Measurements from ENCODE around the gene FOXR1. TPM values are rescaled to one million over a fixed set of nuclear protein-coding genes. Genes with fewer than 3 reads are reported as not detected.
"Not testable (repeated sequence)": the region's sequence is repeated elsewhere in the genome, so short reads cannot be mapped to it uniquely, and the experiment has no call there.

Gene FOXR1
- polyA plus RNA-seq, 12 donors: 0.48 TPM; not detected in 11

DNA sequence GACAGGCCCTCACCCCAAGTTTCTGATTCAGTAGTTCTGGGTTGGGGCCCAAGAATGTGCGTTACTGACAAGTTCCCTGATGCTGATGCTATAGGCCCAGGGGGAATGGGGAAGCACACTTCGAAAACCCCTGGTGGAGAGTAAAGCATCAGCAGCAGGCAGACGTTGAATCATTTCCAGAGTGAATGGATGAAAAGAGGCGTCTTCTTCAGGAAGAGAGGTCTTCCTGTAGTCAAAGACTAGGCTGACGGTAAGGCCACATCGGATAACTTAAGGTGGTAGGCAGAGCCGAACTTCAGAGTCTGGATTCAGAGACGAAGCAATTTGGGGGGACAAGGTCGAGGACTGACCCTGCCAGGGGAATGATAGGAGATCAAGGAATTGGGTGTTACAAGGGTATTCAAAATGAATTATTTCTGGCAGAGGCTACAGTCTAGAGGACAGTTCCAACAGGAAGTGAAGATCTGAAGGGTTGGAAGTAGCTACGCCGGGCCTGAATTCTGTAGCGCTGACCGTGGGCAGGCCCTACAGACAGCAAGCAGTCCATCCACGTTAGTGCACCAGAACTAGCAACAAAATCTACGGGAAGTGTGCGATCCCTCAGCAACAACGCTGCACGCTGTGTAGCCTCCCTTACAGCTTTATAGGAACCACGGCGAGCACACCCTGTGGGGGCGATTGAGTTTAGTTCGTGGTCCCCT is 25.5 kb downstream of the FOXR1 start:
- peak; percentile 25 for DNase-seq

DNA sequence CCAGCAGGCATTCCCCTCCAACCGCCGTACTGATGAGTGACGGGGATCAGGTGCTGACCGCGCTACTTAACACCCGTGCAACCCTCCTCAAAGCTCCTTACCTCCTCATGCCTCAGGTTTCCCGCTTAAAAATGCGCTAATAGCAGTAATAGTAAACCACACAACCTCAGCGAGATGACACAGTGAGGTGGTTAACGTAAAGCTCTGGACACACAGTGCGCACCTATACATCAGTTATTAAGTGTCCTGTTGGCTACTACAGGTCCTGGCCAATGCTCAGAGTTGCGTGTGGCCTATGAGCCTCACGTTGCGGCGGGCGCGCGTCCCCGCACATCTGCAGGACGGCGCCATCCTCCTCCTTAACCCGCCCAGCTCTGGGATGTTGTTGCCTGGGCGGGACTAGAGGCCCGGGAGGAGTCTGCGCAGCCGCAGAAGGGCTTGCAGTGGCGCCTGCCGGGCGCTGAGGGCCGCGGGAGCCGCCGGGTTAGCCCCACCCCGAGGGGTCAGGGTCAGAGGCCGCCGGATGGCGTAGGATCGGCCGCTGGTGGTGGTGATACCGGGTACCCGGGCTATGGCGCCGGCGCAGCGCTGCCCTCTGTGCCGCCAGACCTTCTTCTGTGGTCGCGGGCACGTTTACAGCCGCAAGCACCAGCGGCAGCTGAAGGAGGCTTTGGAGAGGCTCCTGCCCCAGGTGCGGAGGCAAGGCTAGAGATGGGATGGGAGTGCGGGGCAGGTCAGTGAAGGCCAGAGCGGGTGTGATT is 26.2 kb downstream of the FOXR1 start, which contains the start of gene CENATAC:
CENATAC (plus strand) TSS at position 512 of the 761 bp plus-strand sequence; CDS start at position 572, 60 bp downstream.
- peak; percentile 91 for DNase-seq

DNA sequence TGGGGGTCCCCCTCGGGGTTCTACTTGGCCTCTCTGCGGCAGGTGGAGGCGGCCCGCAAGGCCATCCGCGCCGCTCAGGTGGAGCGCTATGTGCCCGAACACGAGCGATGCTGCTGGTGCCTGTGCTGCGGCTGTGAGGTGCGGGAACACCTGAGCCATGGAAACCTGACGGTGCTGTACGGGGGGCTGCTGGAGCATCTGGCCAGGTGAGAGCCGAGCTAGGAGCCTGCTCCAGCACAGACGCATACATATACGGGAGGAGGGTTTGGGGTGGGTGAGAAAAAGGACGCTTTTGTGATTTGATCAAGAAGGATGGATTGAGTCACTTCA is 26.8 kb downstream of the FOXR1 start:
- no peak for DNase-seq

DNA sequence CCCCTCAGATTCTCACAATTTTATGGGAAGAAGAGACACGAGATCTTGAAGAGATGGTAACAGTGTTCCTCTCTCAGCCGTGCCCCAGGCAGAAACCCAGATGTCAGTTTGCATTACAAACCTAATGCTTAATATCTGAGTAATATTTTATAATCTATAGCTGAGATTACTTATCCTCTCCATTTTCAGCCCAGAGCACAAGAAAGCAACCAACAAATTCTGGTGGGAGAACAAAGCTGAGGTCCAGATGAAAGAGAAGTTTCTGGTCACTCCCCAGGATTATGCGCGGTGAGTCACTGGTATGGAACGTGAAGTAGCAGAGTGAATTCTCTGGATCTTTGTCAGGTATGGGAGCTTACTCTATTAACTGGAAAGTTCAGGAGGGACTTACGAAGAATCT is 27.3 kb downstream of the FOXR1 start:
- no peak for DNase-seq

DNA sequence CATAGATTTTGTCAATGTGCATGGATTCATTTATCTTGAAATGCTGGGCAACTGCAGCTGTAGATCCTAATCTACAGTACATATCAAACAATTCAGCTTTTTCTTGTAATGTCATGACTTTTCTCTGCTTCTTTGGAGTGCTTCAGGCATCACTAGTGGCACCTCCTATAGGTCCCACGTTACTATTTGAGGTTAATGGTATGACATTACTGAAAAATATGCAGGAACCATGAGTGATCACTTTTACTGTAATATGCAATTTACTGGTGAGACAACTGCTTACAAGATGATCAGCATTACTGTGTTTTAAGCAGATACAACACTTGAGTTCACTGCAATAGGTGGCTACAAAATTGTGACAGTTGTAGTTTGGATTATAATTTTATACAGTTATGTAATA is 29.3 kb downstream of the FOXR1 start:
- DNase-seq: no peak

DNA sequence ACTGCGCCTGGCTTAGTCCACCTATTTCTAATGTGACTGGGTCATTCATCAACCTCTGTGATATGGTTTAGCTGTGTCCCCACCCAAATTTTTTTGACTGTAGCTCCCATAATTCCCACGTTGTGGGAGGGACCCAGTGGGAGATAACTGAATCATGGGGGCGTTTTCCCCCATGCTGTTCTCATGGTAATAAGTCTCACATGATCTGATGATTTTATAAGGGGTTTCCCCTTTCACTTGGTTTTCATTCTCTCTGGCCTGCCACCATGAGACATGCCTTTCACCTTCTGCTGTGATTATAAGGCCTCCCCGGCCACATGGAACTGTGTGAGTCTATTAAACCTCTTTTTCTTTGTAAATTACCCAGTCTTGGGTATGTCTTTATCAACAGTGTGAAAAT is 35.1 kb downstream of the FOXR1 start:
- no peak for DNase-seq

DNA sequence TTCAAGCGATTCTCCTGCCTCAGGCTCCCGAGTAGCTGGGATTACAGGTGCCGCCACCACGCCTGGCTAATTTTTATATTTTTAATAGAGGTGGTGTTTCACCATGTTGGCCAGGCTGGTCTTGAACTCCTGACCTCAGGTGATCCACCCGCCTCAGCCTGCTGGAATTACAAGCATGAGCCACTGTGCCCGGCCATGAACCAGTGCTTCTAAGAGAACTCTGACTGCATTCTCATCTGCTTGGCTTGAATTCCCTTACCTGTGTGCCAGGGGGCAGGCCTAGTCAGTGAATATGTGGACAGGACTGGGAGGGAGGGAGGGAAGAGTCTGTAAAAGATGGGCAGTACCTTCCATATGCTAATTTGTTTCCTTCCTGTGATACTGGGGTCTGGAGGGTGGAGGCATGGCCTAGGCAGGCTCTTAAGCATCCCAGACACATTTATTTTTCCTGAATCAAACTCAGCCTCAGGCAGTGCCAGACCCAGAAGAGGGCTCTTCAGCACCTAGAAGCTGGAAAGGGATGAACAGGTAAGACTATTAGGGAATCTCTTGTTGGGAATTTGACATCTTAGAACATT is 40.0 kb downstream of the FOXR1 start:
- DNase-seq: no peak

DNA sequence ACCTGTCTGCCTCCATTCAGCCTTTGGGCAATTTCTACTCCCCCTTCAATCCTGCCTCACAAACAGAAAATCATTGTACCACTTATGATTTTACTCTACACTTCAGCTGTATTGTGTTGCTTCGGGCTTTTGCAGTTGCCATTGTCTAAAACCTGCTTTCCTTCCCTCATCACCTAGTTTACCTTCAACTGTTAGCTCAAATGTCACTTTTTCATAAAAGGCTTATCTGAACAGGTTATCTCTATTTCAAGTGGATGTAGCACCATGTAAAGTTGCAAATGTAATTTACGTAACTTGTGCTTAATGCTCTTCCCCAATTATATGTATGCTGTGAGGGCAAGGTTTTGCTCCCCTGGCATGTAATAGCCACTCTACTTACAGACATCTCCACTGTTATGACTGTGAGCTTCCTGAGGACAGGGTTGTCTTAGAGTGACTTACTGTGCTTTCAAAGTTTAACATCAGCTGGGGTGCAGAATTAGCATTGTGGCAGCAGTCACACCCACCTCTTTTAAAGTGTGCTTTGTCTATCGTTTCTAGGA is 41.1 kb downstream of the FOXR1 start:
- DNase-seq: no peak

DNA sequence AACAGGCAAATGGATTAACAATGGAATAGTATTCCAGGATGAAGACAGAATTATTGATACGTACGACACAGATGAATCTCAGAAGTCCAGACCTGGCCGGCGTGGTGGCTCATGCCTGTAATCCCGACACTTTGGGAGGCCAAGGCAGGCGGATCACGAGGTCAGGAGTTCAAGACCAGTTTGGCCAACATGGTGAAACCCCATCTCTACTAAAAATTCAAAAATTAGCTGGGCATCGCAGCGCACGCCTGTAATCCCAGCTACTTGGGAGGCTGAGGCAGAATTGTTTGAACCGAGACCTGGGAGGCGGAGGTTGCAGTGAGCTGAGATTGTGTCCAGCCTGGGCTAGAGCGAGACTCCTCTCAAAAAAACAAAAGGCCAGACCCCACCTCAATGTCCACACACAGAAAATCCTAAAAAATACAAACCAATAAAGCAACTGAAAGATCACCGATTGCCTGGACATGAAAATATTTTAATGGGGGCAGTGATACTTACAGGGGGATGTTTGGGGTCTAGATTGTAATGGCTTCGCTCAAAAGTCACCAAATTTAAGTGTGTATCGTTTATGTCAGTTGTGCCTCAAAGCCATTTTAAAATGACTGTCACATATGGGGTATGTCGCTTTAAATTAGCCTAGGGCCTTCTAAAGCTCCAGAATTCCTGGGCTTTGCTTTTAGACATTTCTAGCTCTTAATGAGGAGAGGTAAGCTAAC is 42.8 kb downstream of the FOXR1 start:
- DNase-seq: no peak

DNA sequence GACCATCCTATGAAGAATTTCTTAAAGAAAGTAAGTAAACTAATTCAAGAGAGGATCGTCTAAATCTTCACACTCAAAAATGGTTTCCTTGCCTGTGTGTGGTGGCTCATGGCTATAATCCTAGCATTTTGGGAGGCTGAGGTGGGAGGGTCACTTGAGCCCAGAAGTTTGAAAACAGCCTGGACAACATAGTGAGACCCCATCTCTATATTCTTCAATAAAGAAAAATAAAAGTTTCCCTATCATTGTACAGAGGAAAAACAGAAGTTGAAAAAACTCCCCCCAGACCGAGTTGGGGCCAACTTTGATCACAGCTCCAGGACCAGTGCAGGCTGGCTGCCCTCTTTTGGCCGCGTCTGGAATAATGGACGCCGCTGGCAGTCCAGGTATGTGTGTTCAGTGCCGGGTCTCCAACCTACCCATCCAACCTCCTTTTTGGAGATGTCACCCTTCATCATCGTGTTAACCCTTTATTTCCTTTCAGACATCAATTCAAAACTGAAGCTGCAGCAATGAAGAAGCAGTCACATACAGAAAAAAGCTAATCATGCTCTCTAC is 43.6 kb downstream of the FOXR1 start:
- DNase-seq: no peak

DNA sequence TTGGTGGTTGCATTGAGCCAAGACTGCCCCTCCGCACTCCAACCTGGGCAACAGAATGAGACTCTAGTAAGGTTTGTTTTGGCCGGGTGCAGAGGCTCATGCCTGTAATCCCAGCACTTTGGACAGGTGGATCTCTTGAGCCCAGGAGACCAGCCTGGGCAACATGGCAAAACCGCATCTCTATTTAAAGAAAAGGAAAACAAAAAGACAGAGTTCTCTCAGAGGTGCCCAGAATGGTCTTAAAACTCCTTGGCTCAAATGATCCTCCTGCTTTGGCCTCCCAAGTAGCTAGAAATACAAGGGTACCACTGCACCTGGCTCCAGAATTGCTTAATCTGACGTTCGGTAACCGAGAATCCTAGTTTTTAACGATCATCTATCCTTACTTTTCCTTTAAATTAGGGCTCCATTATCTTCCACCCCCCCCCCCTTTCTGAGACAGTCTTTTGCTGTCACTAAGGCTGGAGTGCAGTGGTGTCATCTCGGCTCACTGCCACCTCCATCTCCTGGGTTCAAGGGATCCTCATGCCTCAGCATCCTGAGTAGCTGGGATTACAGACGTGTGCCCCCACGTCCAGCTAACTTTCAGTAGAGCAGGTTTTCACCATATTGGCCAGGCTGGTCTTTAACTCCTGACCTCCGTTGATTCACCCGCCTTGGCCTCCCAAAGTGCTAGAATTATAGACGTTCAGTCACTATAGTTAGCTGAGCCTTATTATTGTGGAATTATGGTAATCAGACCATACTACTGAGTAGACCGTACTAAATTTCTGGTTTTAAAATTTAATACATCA is 44.9 kb downstream of the FOXR1 start:
- DNase-seq: no peak

DNA sequence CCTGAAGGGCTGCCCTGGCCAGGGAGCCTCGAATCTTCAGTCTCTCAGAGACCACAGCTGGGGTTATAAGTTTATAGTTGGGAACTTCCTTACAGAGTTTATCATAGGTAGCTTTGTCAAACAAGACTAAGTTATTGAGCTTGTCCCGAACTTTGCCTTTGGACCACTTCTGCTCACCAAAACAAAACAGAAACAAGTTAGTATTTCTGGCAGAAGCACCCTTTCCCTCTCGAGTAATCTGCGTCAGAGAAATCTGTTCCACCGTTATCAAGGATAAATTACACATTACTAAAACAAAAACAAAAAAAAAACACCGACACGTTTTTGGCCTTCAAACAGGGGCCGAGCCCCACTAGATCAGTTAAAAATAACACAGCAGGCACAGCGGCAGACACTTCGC is 45.8 kb downstream of the FOXR1 start:
- DNase-seq: not testable (repeated sequence)

DNA sequence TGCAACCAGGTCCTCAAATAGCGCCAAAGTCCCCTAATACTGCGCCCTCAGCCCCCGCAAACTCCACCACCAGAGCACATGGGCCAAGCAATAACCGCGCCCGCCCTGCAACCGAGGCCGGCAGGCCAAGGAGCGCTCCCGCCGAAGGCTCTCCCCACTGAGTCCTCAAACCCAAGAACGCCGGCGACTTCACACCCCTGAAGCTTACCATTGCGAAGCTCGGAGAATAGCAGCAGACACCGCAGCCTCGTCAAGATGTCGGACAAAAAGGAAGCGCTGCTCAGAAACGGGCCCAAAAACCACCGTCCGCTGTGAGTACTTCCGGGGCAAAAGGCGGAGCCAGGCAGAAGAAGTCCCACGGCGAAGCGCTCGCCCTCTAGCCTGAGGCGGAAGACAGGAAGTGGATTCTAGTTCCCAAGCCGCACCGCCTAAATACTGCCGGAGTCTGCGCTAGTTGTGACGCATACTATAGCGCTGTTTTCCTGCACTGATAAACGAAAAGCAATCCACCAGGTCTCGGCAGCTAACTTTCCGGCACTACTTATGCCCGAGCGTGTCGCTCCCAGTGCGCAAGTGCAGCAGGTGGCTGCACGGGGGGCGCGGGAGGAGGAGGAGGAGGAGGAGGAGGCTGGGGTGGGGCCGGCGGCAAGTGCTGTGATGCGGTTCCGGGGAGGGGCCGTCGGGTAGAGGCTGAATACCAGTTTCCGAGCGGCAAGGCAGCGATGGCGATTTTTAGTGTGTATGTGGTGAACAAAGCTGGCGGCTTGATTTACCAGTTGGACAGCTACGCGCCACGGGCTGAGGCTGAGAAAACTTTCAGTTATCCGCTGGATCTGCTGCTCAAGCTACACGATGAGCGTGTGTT is 46.7 kb downstream of the FOXR1 start, which contains the start of the genes RPS25 and TRAPPC4:
RPS25 (minus strand) TSS at position 270 of the 865 bp plus-strand sequence; CDS start at position 211, 59 bp downstream.
TRAPPC4 (plus strand) TSS at position 693 of the 865 bp plus-strand sequence; CDS start at position 723, 30 bp downstream.
- DNase-seq: peak; percentile 98

DNA sequence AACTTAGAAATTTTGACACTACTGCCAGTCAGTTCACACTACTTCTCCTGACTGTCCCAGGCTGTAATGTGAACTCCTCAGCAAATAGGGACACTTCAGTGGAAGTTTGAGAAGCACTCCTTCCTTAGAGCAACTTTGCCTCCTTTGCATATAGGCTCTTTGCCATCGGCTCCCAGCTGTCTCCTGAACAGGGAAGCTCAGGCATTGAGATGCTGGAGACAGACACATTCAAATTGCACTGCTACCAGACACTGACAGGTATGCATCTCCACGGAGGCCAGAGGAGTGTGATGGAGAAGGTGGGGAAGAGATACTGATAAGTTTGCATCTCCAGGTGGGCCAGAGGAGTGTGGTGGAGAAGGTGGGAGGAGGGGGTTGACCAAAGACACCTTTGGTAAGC is 48.4 kb downstream of the FOXR1 start:
- DNase-seq: no peak

DNA sequence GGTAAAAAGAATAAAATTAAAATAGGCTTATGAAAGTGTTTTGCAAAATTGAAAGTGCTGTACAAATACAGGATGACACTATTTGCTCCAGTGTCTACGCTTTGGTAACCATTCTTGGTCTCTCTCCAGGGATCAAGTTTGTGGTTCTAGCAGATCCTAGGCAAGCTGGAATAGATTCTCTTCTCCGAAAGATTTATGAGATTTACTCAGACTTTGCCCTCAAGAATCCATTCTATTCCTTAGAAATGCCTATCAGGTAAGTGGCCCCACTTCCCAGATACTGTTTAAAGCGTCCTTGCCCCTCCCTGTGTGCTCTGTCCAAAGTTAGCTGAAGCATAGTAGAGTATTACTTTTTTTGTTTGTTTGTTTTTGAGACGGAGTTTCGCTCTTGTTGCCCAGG is 50.1 kb downstream of the FOXR1 start:
- DNase-seq: no peak

DNA sequence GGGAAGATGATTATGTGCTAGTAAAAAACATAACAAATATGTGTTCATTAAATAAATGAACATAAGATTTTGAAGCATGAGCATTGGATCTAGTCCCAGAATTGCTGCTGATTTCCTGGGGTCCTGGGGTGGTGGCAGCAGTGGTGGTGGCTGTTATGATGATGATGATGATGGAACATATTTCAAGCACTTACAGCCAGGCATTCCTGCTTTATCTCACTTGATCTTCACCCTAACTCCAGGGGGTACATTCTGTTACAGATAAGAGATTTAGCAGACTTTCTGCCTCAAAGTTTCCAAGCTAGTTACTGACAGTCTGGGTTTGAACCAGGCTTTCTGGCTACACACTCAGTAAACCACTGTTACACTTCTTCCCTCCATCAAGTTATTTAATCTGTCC is 52.2 kb downstream of the FOXR1 start:
- DNase-seq: no peak

DNA sequence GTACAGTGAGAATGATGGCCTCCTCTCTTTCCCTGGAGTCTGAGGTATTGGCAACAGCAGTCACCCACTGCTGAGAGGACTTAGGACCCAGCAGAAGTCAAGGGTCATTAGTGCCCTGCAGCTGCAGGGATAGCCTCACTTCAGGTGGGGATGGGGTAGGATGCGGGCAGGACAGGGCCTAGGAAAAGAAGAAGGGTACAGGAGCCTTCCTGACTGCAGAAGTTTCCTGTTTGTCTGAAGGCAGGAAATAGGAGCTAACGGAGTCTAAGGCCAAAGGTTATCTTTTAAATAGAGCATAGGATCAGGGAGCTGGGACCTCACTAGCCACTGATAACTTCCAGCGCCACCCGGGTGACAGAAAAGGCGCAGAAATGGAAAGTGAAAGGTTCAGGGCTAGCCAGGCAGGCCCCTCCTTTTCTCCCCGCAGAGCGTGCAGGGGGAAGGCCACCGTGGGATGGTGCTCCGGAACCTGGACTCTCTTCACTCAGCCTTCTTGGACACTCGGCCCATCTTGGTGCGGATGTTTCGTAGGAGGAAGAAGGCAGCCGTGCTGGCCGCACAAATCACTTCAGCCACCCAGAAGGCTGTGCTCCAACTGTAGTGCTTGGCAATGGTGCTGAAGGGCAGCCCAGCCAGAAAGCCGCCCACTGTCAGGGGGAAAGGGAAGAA is 53.0 kb downstream of the FOXR1 start:
- no peak for DNase-seq

DNA sequence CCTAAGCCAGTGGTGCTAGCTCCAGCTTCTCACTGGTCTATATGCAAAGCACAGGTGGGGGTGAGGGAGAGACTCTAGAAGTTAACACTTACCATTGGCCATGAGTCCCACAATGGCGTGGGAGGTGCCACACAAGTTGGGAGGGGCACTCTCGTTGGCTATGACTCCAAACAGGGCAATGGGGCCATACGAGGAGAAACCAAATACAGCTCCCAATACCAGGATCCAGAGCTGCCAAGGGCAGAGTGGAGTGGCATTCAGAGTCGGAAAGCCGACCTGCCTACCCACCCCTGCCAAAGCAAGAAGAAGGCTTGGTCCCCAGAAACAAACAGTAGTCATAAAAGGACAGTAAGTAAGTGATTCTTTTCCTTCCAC is 53.5 kb downstream of the FOXR1 start:
- no peak for DNase-seq

DNA sequence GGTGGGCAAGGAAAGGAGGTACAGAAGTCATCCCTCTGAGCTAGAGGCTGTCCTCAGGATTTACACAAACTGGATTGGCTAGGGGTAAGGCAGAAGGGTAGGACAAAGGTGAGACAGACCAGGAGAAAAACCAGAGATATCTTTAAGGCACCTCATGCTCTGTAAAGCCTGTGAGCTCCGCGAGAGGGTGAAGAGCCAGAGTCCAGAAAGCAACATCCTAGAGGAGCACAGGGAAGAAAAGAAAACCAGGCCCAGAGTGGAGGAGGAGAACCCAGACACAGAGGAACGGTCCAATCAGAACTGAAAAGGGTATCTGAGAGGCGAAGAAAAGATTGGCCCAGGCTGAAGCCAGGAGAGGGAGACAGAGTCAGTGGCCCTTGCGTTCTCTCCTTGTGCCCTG is 54.0 kb downstream of the FOXR1 start:
- no peak for DNase-seq
